ENCODE measurements around the gene CPS1.
A peak's percentile ranks its signal among the peaks of the same experiment; 100 is the strongest.

- TF ChIP-seq EZH2 (IDR thresholded peaks at IDR 0.05; ENCODE audit: borderline replicate concordance, low read length) (no peak), CTCF (IDR thresholded peaks at IDR 0.05; ENCODE audit: low read length) (peak; percentile 73)
Observed at GRCh38 chr2:210617732-210618330, 61.4 kb downstream of the CPS1 start.

All from OCI-LY1 (cell line).